ENCODE measurements around the gene KCNQ1.
"Not testable (repeated sequence)": the region's sequence is repeated elsewhere in the genome, so short reads cannot be mapped to it uniquely, and the experiment has no call there.

Gene KCNQ1

GRCh38 chr11:2481253-2481652, 36.4 kb downstream of the KCNQ1 start:
- TF ChIP-seq, protein P1, sequence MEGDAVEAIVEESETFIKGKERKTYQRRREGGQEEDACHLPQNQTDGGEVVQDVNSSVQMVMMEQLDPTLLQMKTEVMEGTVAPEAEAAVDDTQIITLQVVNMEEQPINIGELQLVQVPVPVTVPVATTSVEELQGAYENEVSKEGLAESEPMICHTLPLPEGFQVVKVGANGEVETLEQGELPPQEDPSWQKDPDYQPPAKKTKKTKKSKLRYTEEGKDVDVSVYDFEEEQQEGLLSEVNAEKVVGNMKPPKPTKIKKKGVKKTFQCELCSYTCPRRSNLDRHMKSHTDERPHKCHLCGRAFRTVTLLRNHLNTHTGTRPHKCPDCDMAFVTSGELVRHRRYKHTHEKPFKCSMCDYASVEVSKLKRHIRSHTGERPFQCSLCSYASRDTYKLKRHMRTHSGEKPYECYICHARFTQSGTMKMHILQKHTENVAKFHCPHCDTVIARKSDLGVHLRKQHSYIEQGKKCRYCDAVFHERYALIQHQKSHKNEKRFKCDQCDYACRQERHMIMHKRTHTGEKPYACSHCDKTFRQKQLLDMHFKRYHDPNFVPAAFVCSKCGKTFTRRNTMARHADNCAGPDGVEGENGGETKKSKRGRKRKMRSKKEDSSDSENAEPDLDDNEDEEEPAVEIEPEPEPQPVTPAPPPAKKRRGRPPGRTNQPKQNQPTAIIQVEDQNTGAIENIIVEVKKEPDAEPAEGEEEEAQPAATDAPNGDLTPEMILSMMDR (IDR thresholded peaks at IDR 0.05; ENCODE audit: low read depth, low read length), result no peak

GRCh38 chr11:2482204-2482603, 37.4 kb downstream of the KCNQ1 start:
- H3K4me3 ChIP-seq (ENCODE audit: low read depth, low read length), result no peak overlapping the region
- TF ChIP-seq, protein P1 (IDR thresholded peaks at IDR 0.05; ENCODE audit: low read depth, low read length), result no peak

More at GRCh38 chr11:2481253-2481652, 36.4 kb downstream of the KCNQ1 start:
- H3K4me3 ChIP-seq (ENCODE audit: low read depth, low read length), result no peak overlapping the region

GRCh38 chr11:2482745-2483144, 37.9 kb downstream of the KCNQ1 start:
- H3K4me3 ChIP-seq (ENCODE audit: low read depth, low read length), result no peak overlapping the region
- TF ChIP-seq, protein P1 (IDR thresholded peaks at IDR 0.05; ENCODE audit: low read depth, low read length), result no peak

DNA sequence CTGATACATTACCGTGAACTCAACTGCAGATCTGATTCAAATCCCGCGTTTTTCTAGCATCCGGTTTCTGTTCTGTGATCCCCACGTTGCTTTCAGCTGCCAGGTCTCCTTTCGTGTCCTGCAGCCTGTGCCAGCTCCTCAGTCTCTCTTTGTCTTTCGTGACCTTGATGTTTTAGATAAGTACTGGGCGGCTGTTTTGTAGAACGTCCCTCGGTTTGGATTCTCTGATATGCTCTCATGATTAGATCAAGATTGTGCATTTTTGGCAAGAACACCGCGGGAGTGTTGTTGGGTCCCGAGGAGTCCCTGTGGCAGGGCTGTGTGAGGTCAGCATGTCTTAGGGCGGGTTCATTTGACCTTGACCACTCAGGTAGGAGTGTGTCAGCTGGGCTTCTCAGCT, 38.6 kb downstream of the KCNQ1 start:
- TF ChIP-seq, protein P1 (IDR thresholded peaks at IDR 0.05; ENCODE audit: low read depth, low read length), result no peak
- H3K4me3 ChIP-seq (ENCODE audit: low read depth, low read length), result no peak overlapping the region

DNA sequence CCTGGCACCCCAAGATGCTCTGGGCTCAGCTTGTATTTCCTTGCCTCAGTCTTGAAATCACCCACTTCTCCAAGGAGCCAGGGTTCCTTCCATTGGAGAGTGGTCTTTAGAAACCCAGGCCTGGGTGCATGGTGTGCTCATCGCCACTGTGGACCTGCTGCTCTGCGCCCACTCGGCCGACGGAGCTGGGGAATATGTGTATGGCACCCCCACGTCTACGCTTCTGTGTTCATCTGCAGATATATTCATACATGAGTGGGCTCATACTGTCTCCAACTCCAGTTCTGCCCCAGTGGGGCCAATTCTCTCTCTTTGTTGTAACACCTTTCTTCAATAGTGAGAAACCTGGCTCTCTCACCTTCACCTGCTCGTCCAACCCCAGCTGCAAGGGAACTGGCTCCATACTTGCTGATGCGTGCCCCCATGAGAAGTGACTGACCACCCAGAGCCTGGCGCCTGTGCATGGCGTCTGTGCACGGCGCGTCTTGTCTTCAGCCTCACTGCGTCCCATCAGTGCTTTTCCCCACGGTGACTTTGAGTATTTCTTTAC, 39.8 kb downstream of the KCNQ1 start:
- TF ChIP-seq, protein P1 (IDR thresholded peaks at IDR 0.05; ENCODE audit: low read depth, low read length), result no peak
- H3K4me3 ChIP-seq (ENCODE audit: low read depth, low read length), result no peak overlapping the region

DNA sequence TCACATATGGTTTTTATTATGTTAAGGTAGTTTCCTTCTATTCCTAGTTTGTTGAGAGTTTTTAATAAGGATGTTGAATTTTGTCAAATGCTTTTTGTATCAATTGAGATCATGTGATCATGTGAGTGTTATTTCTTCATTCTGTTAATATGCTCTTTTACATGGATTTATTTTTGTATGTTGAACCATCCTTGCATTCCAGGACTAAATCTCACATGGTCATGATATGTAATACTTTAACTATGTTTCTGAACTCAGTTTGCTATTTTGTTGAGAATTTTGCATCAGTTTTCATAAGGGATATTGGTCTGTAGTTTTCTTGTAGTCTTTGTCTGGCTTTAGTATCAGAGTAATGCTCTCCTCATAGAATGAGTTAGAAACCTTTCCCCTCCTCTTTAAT, 43.2 kb downstream of the KCNQ1 start:
- no peak overlapping the region for H3K4me3 ChIP-seq (ENCODE audit: low read depth, low read length)
- TF ChIP-seq, protein P1 (IDR thresholded peaks at IDR 0.05; ENCODE audit: low read depth, low read length), result no peak

- TF ChIP-seq, protein P1 (IDR thresholded peaks at IDR 0.05; ENCODE audit: low read depth, low read length), result no peak
- no peak overlapping the region for H3K4me3 ChIP-seq (ENCODE audit: low read depth, low read length)
Measured at GRCh38 chr11:2489083-2489482, 44.3 kb downstream of the KCNQ1 start.

GRCh38 chr11:2497951-2498350, 53.1 kb downstream of the KCNQ1 start:
- H3K4me3 ChIP-seq (ENCODE audit: low read depth, low read length), result not testable (repeated sequence)
